NCI-H446 treated with DMSO at 0.1 percent for 48 hours (cell line): ENCODE results near the gene AKT1.

Source experiments
- DNase-seq: peaks from one replicate; lab custom pipeline; 2025; lab: John Stamatoyannopoulos, UW

AKT1 gene

DNA sequence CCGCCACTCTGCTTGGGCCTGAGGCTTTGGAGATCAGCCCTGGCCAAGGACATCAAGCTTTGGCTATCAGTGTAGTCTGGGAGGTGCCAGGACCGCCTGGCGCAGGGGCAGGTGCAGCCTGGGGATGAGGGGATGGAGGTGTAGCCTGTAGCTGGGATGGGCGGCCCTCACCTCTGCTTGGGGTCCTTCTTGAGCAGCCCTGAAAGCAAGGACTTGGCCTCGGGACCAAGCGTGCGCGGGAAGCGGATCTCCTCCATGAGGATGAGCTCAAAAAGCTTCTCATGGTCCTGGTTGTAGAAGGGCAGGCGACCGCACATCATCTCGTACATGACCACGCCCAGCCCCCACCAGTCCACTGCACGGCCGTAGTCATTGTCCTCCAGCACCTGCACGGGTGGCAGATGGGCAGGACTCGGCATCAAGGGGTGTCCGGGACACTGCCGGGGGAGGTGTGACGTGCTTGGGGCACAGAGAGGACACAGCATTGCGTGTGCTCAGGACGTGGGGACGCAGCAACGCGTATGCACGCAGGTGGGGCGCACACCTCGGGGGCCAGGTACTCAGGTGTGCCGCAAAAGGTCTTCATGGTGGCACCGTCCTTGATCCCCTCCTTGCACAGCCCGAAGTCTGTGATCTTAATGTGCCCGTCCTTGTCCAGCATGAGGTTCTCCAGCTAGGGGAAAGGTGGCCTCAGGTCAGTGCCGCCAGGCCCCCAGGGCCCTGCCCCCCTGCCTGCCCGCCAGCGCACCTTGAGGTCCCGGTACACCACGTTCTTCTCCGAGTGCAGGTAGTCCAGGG lies 22.6 kb downstream of the AKT1 start:
- DNase-seq = no peak

DNA sequence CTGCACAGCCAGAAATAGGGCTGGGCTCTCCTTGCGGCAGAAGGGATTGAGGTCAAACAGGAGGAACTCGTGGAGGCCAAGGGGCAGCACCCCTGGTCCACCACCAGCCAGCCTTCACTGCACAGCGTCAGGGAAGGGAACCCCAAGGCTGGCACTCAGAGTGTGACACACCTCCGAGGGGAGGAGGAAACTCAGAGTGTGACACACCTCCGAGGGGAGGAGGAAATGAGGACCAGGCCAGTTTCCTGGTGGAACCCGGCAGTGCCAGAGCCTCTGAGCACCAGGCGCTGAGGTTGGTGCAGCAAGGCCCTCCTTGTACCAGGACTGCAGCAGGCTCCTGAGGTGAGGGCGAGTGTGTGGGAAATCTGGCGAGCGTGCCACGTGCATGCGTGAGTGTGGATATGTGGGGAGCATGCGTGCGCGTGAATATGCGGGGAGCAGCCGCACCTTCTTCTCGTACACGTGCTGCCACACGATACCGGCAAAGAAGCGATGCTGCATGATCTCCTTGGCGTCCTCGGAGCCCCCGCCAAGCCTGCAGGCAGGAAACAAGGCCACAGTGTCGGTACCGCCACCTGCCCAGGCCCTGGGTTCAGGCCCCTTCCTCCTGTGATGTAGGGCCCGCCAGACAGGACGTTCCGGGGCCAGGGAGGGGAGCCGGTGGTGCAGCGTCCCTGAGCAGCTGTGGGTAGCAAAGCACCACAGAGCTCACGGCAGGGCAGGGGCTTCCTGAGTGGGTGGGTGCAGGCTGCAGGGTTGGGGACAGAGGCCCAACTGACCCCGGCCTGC lies 23.4 kb downstream of the AKT1 start:
- DNase-seq = no peak

DNA sequence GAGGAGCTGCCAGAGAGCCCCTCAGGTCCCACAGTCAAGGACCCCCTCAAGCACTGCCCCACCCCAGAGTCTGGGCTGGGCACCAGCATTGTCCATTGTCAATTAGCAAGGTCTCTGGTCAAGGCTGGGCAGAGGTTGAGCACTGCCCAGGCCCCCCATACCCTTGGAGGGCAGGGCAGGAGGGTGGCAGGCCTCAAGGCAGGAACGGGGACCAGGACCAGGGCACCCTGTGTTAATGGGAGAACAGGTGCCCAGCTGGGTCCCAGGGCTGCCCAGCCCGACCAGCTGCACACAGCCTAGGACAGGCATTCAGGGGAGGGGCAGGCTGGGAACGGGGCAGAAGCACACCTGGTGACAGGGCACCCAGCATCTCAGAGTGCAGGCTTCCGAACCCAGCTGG lies 24.2 kb downstream of the AKT1 start:
- DNase-seq = no peak

DNA sequence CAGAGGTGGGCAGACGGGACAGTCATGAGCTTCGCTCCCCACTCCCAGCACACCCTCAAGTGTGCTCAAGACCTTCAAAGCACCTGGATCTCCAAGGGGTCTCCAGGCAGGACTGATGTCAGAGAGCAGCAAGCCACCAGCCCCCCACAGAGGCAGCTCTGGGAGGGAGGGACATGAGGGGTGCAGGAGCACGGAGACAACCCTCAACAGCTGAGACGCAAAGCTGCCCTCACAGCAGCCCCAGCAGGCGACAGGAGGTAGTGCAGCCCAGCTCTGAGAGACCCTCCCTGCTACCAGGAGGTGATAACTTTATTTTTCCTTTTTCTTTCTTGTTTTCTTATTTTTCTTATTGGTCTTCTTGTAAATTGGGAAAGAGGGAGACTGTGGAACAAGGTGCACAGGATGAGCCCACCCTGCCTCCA lies 24.7 kb downstream of the AKT1 start:
- DNase-seq = no peak

DNA sequence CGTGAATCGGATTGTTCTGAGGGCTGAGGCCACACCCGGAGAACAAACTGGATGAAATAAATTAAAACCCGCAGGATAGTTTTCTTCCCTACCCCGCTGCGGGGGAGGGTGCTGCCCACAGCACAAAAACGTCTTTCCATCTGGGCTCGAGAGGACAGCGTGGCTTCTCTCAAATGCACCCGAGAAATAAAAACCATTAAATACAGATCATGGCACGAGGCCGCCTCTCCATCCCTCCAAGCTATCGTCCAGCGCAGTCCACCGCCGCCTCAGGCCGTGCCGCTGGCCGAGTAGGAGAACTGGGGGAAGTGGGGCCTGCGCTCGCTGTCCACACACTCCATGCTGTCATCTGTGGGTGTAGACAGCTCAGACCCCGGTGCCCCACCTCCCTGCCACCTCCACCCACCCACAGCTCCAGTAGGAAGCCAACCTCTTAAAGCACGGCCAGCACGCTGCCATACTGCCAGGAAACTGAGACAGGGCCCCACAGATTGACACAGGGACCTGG lies 25.4 kb downstream of the AKT1 start:
- no peak for DNase-seq

DNA sequence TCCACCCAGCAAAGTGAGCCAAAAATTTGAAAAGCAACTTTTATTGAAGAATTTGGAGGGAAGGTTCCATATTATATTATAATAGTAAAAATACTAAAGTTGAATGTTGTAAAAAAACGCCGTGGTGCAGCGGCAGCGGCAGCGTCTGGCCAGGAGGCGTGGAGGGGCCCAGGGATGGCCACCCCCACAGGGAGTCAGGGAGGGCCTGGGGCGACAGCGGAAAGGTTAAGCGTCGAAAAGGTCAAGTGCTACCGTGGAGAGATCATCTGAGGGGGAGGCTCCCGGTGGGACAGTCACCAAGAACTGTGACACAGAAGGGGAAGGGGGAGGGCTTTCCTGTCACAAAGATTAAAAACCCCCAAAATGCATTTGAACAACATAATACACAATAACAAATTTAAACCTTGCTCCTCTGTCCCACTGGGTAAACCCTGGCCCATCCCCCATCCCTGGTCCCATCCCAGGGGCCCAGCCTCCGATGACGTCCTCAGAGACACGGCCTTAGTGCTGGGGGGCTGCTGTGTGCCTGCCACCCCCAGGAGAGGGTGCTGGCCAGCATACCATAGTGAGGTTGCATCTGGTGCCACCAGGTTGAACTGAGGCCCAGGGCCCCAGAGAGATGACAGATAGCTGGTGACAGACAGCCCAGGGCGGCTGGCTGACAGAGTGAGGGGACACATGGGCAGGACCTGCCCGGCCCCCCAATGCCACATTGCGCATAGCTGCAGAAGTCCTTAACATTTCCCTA lies 26.1 kb downstream of the AKT1 start:
- no peak for DNase-seq

DNA sequence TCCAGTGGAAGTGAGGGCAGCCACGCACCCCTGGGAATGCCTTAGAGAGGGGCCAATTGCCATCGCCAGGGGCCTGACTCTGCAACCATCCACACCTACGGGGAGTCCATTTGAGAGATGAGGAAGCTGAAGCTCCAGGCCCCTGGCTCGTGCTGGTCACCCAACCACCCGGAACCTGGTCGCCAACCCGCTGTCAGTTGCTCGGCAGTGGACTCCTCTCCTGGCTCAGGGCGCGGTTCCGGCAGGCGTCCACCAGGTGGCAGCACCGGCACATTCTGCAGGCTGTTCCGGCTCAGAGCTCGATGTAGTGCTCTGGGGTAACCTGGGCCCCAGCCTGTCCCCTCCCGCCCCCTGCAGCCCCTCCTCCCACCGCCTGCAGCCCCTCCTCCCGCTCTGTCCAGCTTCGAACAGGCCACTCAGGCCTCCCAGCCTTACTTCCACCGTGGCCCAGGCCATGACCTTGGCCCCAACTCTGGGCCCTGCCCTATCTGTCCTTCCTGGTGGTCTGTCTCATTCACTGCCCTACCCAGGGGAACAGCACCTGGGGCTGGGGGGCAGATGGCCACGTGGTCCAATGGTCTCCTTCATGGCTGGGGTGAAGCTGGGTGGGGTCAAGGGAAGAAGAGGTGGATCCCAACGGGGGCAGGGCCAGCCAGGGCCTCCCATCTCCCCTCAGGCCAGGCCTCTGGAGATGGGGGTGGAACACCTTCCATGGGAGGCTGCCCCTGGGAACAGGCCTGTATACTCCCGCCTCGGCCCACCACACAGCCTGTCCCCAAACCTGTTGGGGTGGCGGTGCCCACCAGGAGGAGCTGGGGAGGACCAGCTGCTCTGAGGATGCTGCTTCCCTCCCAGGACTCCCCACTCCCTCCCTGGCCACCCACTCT lies 26.9 kb downstream of the AKT1 start:
- DNase-seq = peak; percentile 48

DNA sequence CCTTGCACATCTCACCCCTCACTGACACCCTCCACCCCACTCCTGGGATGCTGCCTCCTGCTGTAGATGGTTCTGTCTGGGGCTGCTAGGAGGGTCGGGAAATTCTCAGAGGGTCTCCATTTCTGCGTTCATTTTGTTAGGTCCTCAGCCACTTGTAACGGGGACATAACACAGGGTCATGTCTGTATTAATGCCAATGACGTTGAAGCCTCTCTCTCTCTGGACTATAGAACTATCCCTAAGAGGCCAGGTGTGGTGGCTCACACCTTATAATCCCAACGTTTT lies 28.0 kb downstream of the AKT1 start:
- DNase-seq = no peak

DNA sequence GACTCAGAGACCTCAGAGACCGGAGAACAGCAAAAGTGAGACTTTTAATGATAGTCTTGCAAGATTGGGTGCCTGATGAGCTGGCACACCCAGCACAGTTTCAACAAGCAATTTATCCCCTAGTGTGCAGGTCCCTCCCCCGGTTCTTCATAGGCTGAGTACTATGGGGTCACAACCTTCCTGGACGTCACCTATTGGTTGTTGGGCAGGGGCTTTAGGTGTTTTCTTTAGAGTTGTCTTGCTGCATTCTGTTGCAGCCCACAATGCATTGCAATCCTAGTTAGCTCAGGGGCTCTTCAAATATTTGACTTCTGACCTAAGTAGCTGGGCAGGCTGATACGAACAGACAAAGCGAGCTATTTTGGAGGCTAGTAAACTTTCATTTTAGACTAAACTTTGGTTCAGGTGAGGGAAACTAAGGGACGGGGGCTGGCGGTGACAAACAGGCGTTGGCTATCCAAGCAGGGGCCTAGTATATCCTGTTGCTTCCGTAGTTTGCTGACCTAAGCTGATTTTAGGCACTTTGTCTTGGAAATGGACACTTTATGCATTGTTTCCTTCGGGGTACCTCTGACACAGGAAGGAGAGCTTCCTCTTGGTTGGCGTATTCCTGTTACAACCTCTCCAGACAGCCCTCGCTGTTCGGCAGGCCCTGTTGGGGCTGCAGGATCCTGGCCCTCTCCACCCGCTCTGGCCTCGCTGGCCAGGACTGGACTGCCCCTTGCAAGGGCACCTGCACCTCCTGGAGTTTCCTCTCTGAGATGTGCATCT lies 28.5 kb downstream of the AKT1 start:
- no peak for DNase-seq

DNA sequence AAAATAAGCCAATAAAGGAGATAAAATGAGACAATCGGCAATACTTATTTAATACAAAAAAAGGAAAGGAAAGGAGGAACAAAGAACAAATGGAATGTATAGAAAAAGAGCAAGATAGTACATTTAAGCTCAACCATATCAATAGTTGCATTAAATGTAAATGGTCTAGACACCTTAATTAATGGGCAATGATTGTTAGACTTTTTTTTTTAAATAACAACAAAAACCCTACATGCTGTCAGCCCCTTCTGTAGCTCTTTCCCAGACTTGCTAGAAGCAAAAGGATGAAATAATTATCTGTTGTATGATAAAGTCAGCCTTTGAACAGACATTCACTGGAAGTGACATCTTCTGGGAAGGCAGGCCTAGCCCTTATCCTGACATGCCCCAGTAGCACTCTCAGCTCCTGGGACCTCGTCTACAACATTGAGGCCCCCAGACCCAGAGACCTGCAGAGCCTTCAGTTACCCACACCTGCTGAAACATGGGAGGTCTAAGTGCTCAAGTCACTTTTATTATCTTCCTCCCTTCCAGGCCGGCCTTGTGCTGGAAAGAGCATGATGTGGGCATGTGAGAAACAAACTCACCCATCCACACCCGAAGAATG lies 29.2 kb downstream of the AKT1 start:
- DNase-seq = no peak

DNA sequence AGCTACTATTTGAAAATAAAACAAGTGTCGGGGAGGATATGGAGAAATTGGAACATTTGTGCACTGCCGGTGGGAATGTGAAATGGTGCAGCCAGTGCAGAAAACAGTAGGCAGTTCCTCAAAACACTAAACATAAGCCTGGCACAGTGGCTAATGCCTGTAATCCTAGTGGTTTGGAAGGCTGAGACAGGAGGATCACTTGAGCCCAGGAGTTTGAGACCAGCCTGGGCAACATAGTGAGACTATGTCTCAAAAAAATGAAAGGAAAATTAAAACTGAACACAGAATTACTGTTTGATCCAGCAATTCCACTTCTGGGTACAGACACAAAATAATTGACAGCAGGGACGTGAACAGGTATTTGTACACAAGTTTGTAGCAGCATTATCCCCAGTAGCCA lies 30.0 kb downstream of the AKT1 start:
- DNase-seq = no peak

DNA sequence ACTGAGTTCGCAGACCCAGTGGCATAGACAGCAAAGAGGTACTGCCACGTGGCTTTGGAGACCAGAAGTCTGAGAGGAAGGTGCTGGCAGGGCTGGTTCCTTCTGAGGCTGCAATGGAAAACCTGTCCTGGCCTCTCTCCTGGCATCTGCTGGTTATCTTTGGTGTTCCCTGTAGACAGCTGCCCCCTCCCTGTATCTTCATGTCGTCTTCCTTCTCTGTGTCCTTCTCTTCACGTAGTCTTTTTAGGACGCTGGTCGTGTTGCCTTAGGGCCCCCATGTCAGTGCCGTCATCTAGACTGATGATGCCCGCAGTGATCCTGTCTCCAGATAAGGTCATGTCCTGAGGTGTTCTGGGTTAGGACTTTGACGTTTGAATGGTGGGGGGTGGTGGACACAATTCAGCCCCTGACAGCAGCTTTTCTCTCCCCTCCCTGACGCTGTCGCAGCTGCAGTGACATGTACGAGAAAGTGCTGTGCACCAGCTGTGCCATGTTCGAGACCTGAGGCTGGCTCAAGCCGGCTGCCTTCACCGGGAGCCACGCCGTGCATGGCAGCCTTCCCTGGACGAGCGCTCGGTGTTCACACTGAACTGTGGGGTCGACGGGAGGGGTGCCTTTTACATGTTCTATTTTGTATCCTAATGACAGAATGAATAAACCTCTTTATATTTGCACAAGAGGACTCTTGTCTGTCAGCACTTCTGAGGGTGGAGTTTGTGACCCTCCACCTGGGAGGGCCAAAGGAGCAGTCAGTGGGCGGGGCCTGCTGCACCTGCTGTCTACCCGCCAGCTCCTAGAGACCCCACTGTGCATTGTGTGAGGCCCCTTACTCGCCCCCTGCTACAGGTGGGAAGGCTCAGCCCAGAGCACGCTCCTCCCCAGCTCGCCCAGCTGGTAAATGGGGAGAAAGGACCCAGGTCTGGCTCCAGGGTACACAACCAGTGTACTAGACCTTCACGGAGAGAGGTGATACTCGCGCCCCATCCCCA lies 36.3 kb downstream of the AKT1 start:
- no peak for DNase-seq

DNA sequence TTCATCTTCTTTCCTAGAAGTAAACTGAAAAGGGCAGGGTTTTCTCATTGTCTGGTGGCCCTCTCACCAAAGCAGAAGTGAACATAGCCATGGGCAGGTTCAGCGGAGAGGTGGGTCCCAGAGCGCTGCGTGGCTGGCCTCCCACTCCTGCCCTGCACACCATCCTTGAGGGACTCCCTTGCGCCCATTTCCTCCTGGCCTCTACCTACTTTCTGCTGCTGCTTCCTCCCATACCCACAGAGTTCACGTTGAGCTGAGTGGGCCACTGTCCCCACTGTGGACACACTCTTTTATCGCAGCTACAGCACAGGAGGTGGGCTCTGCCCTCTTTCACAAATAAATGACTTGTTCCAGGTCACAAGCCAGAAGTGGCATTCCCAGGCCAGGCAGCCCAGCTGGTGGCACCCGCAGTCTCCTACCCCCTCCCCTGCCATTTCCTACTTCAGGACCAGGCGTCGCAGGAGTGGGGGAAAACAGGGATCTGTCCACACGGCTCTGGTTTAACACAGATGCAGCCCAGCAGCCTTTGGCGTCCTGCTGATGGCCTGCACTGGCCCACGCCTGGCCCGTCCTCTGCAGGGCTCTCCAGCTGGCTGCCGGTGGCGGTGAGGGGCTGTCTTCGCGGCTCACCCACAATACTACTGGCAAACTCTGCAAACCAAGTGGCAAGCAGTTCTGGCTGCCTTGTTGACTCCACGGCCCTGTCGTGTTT lies 37.7 kb downstream of the AKT1 start:
- no peak for DNase-seq

DNA sequence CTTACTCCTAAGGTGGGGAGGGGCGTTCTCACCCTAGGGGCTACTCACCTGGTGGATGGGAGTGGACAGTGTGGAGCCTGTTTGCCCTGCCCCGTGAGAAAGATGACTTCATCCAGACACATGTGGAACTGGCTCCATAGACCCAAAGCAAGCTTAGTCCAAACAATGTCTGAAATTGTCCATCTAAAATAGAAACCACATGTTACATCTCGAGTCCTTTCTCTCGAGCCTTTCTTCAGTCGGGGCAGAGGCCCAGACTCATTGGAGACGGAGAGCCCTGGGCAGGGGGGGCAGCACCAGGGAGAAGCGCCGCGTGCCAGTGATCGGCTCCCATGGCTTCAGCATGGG lies 38.3 kb downstream of the AKT1 start:
- DNase-seq = no peak

DNA sequence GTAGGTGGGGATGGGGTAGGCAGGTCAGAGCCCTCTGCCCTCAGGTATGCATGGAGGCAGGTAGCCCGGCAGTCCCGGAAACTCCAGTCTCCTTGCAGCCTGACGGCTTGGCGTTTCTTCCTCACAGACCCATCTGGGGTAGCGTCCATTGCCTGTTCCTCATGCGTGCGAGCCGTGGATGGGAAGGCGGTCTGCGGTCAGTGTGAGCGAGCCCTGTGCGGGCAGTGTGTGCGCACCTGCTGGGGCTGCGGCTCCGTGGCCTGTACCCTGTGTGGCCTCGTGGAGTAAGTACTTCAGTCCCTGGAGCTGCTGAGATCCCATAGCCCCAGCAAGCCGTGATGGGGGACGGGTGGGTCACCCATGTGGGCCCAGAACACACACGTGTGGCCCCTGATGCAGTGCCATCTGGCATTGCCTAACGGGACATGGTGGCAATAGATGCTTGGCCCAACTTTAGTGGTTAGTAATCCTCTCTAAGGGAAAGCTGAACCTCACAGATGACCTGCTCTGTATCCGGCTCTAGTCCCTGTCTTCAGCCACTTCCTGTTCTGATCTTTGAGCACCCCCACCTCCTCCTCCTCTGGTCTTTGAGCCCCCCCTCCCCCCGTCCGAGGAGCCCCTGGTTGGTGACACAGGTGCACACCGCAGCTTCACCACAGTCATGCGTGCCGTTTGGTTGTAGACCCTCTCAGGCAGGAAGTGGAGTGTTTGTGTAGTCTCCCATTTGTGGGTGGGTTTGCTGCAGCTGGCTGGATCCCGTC lies 38.9 kb downstream of the AKT1 start:
- DNase-seq = no peak

DNA sequence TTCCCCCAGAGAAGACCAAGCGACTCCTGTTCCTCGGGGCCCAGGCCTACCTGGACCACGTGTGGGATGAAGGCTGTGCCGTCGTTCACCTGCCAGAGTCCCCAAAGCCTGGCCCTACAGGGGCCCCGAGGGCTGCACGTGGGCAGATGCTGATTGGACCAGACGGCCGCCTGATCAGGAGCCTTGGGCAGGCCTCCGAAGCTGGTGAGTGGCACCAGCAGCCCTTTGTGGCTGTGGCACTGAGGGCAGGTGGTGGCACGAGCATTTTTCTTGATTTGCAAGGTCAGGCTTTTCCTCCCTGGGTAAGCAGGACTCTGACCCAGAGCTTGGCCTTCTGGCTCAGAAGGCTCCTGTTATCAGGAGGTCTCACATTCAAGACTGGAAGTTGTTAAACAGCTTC lies 39.9 kb downstream of the AKT1 start:
- DNase-seq = no peak

DNA sequence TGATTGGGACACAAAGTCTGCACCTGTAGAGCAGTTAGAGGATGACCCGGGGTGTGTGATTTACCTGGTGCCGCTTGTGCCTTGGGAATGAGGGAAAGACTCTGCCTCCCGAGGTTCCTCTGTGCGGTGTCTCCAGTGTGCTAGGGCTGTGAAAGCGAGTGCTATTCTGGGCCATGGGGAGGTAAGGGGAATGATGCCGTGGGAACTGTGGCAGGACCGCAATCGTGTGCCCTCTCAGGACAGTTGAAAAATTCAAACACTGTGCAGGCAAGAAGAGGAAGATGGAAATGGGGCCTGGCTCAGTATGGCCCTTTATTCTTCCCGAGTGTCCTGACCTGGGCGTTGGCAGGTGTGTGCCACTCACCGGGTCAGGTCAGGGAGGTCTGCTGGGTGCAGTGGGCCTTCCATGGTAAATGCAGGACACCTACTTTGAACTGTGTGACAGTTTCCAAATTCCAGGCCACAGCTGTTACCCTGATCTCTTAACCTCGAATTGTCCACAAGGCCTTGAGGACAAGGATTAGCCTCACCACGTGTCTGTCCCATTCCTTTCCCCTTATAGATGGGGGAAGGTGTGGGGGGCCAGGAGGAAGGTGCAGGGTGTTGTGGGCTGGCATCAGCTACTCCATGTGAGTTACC lies 41.2 kb downstream of the AKT1 start:
- no peak for DNase-seq
